Measurements from ENCODE around the gene FMNL2. TPM values are rescaled to one million over a fixed set of nuclear protein-coding genes. Genes with fewer than 3 reads are reported as not detected.

FMNL2 gene
- total RNA-seq, 1 experiment from 2014 or later: 38.2 TPM

GRCh38 chr2:152326710-152327109, 8.3 kb upstream of the FMNL2 start:
- Histone ChIP-seq H3K36me3 (ENCODE audit: control insufficient read depth, insufficient read depth, low read length) (no peaks in the 10 kb centered on the region), H3K4me3 (ENCODE audit: low read depth, low read length) (no peak overlapping the region), H3K4me1 (no peaks in the 10 kb centered on the region), H3K9me3 (no peaks in the 10 kb centered on the region), H3K27me3 (replicated peaks; ENCODE audit: control insufficient read depth, insufficient read depth, low read length) (no peaks in the 10 kb centered on the region)
- POLR2A ChIA-PET: no interaction called here
- H3K9me3 Mint-ChIP-seq (ENCODE audit: unreplicated experiment): no peaks in the 10 kb centered on the region
- H3K36me3 Mint-ChIP-seq (ENCODE audit: insufficient read depth, unreplicated experiment): no peaks in the 10 kb centered on the region
- no peak for DNase-seq
- CTCF ChIA-PET: no interaction called here
- intact Hi-C loops (cut with micrococcal nuclease; ENCODE audit: unreplicated experiment): no loop called here
- no peak overlapping the region for H3K4me3 Mint-ChIP-seq (ENCODE audit: unreplicated experiment)
- no TSS peak for BruUV-seq (replicated peaks)
- peaks cover 3% of the 10 kb centered on the region for H3K27me3 Mint-ChIP-seq (ENCODE audit: insufficient read depth, unreplicated experiment)
- H3K4me1 Mint-ChIP-seq (ENCODE audit: low read depth, unreplicated experiment): no peaks in the 10 kb centered on the region
- TF ChIP-seq, protein P1, sequence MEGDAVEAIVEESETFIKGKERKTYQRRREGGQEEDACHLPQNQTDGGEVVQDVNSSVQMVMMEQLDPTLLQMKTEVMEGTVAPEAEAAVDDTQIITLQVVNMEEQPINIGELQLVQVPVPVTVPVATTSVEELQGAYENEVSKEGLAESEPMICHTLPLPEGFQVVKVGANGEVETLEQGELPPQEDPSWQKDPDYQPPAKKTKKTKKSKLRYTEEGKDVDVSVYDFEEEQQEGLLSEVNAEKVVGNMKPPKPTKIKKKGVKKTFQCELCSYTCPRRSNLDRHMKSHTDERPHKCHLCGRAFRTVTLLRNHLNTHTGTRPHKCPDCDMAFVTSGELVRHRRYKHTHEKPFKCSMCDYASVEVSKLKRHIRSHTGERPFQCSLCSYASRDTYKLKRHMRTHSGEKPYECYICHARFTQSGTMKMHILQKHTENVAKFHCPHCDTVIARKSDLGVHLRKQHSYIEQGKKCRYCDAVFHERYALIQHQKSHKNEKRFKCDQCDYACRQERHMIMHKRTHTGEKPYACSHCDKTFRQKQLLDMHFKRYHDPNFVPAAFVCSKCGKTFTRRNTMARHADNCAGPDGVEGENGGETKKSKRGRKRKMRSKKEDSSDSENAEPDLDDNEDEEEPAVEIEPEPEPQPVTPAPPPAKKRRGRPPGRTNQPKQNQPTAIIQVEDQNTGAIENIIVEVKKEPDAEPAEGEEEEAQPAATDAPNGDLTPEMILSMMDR (IDR thresholded peaks at IDR 0.05; ENCODE audit: insufficient read depth in 1 of 2, low read depth in 1 of 2, low read length in 1 of 2, severe bottlenecking in 1 of 2, unreplicated experiment in 1 of 2): no peak
- no peak overlapping the region for H3K27ac Mint-ChIP-seq (ENCODE audit: unreplicated experiment)

- no TSS peak for BruUV-seq (replicated peaks)
- Histone ChIP-seq H3K4me1 (no peaks in the 10 kb centered on the region), H3K36me3 (ENCODE audit: control insufficient read depth, insufficient read depth, low read length) (no peaks in the 10 kb centered on the region), H3K9me3 (no peaks in the 10 kb centered on the region), H3K4me3 (ENCODE audit: low read depth, low read length) (no peak overlapping the region), H3K27me3 (replicated peaks; ENCODE audit: control insufficient read depth, insufficient read depth, low read length) (no peaks in the 10 kb centered on the region)
- H3K27me3 Mint-ChIP-seq (ENCODE audit: insufficient read depth, unreplicated experiment): peaks cover 3% of the 10 kb centered on the region
- ChIA-PET CTCF (no interaction called here), POLR2A (no interaction called here)
- H3K36me3 Mint-ChIP-seq (ENCODE audit: insufficient read depth, unreplicated experiment): no peaks in the 10 kb centered on the region
- no peak overlapping the region for H3K27ac Mint-ChIP-seq (ENCODE audit: unreplicated experiment)
- intact Hi-C loops (cut with micrococcal nuclease; ENCODE audit: unreplicated experiment): no loop called here
- H3K9me3 Mint-ChIP-seq (ENCODE audit: unreplicated experiment): no peaks in the 10 kb centered on the region
- no peak for DNase-seq
- H3K4me1 Mint-ChIP-seq (ENCODE audit: low read depth, unreplicated experiment): no peaks in the 10 kb centered on the region
- H3K4me3 Mint-ChIP-seq (ENCODE audit: unreplicated experiment): no peak overlapping the region
- TF ChIP-seq, protein P1 (IDR thresholded peaks at IDR 0.05; ENCODE audit: insufficient read depth in 1 of 2, low read depth in 1 of 2, low read length in 1 of 2, severe bottlenecking in 1 of 2, unreplicated experiment in 1 of 2): no peak
Measured at GRCh38 chr2:152328013-152328412, 7.0 kb upstream of the FMNL2 start.

DNA sequence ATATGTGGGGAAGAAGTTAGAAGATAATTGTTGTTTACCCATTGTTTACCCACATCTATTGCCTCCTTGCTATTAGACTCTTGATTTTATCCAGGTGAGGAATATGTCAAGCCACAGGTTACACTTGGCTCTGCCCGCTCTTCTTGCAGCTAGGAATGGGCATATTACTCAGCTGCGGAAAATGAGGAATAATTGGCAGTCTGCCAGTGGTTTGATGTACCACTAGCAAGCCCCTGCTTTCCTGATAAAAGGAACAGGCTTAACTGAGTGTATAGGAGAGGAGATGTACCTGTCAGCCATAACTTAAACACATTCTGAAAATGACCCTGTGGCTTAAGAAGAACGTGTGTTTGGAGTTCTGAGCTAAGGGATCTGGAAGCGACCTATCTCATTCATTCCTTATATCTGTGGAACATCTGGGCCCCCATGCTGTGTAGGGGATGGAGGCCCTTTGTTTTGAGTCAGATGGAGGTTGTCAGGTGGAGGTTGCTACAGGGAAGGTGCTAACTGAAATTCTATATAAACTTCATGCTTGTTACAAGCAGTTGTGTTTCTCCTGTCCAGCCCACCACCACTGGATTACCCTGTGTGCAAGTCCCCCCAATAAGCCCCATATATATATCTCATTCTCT, 4.6 kb upstream of the FMNL2 start:
- Mint-ChIP-seq H3K27ac (ENCODE audit: unreplicated experiment) (no peak overlapping the region), H3K36me3 (ENCODE audit: insufficient read depth, unreplicated experiment) (peaks cover 7% of the 10 kb centered on the region), H3K4me3 (ENCODE audit: unreplicated experiment) (no peak overlapping the region), H3K9me3 (ENCODE audit: unreplicated experiment) (no peaks in the 10 kb centered on the region), H3K4me1 (ENCODE audit: low read depth, unreplicated experiment) (peaks cover 7% of the 10 kb centered on the region), H3K27me3 (ENCODE audit: insufficient read depth, unreplicated experiment) (peaks cover 3% of the 10 kb centered on the region)
- POLR2A ChIA-PET: no interaction called here
- DNase-seq: no peak
- Histone ChIP-seq H3K9me3 (no peaks in the 10 kb centered on the region), H3K4me1 (no peaks in the 10 kb centered on the region), H3K4me3 (ENCODE audit: low read depth, low read length) (no peak overlapping the region), H3K27me3 (replicated peaks; ENCODE audit: control insufficient read depth, insufficient read depth, low read length) (no peaks in the 10 kb centered on the region), H3K36me3 (ENCODE audit: control insufficient read depth, insufficient read depth, low read length) (no peaks in the 10 kb centered on the region)
- intact Hi-C loops (cut with micrococcal nuclease; ENCODE audit: unreplicated experiment): no loop called here
- TF ChIP-seq, protein P1 (IDR thresholded peaks at IDR 0.05; ENCODE audit: insufficient read depth in 1 of 2, low read depth in 1 of 2, low read length in 1 of 2, severe bottlenecking in 1 of 2, unreplicated experiment in 1 of 2): no peak
- BruUV-seq (replicated peaks): no TSS peak
- CTCF ChIA-PET: no interaction called here
